ENCODE data around the gene MROH9.

Gene MROH9

GRCh38 chr1:171107262-171107940 is 172.1 kb downstream of the MROH9 start:
- TF ChIP-seq, protein P1, sequence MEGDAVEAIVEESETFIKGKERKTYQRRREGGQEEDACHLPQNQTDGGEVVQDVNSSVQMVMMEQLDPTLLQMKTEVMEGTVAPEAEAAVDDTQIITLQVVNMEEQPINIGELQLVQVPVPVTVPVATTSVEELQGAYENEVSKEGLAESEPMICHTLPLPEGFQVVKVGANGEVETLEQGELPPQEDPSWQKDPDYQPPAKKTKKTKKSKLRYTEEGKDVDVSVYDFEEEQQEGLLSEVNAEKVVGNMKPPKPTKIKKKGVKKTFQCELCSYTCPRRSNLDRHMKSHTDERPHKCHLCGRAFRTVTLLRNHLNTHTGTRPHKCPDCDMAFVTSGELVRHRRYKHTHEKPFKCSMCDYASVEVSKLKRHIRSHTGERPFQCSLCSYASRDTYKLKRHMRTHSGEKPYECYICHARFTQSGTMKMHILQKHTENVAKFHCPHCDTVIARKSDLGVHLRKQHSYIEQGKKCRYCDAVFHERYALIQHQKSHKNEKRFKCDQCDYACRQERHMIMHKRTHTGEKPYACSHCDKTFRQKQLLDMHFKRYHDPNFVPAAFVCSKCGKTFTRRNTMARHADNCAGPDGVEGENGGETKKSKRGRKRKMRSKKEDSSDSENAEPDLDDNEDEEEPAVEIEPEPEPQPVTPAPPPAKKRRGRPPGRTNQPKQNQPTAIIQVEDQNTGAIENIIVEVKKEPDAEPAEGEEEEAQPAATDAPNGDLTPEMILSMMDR (IDR thresholded peaks at IDR 0.05; ENCODE audit: borderline replicate concordance, control extremely low read depth, extremely low read depth, insufficient read depth, missing control alignments), result no peak
- in situ Hi-C loops (cut with MboI; ENCODE audit: low sequenced_read_pairs, unreplicated experiment), result no loop called here
- DNase-seq (ENCODE audit: low spot score), result no peak

DNA sequence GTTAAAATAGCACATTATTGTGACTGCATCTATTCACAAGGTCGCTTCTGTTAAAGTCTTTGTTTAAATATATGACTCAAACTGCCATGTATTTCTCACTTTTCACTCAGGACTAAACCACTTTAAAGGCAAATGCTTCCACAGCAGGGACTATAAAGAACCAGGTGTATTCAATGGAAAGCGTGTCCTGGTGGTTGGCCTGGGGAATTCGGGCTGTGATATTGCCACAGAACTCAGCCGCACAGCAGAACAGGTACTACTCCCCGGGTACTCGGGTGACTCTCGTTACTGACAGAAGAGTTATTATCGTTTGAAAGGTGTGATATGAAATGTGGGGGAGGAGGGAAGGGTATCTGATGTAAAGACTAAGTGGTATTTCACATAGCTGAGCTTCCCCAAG is 172.6 kb downstream of the MROH9 start:
- TF ChIP-seq, protein P1 (IDR thresholded peaks at IDR 0.05; ENCODE audit: borderline replicate concordance, control extremely low read depth, extremely low read depth, insufficient read depth, missing control alignments), result no peak
- in situ Hi-C loops (cut with MboI; ENCODE audit: low sequenced_read_pairs, unreplicated experiment), result no loop called here
- DNase-seq (ENCODE audit: low spot score), result no peak

DNA sequence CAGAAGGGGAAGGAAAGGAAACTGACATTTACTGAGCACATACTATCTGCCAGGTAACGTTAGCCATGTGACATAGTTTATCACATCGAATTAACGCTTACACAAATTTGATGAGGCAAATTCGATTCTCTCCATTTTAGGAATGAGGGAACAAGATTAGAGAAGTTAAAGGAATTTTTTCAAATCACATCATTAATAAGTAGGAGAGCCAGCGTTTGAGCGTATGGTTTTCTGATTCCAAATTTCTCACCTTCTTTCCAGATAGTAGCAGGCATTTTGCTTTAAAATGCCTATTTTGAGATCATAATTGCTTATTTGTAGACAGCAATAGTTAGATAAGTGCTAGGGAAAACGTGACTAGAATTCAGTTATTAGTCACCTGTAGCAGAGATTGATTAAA is 174.6 kb downstream of the MROH9 start:
- in situ Hi-C loops (cut with MboI; ENCODE audit: low sequenced_read_pairs, unreplicated experiment), result no loop called here
- DNase-seq (ENCODE audit: low spot score), result no peak
- TF ChIP-seq, protein P1 (IDR thresholded peaks at IDR 0.05; ENCODE audit: borderline replicate concordance, control extremely low read depth, extremely low read depth, insufficient read depth, missing control alignments), result no peak

- TF ChIP-seq, protein P1 (IDR thresholded peaks at IDR 0.05; ENCODE audit: borderline replicate concordance, control extremely low read depth, extremely low read depth, insufficient read depth, missing control alignments), result no peak
- no peak for DNase-seq (ENCODE audit: low spot score)
- in situ Hi-C loops (cut with MboI; ENCODE audit: low sequenced_read_pairs, unreplicated experiment), result no loop called here
These were observed 175.4 kb downstream of the MROH9 start for GRCh38 chr1:171110621-171111326.

DNA sequence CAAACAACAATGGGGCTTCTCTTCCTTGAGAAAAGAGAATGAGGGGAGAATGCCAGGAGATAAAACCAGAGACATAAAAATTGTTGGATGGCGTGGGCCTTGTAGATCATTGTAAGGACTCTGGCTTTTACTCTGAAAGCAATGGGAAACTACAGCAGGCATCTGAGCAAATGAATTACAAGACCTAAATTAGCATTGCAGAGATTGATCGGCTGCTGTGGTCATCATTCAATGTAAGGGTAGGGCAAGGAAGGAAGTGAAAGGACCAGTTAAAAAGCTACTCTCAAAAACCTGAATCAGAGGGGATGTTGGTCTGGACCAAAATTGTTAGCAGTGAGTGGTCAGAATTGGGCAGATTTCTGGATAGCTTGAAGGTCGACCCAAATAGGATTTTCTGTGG is 176.8 kb downstream of the MROH9 start:
- no peak for DNase-seq (ENCODE audit: low spot score)
- in situ Hi-C loops (cut with MboI; ENCODE audit: low sequenced_read_pairs, unreplicated experiment), result no loop called here

GRCh38 chr1:171113382-171113781 is 178.0 kb downstream of the MROH9 start:
- TF ChIP-seq, protein P1 (IDR thresholded peaks at IDR 0.05; ENCODE audit: borderline replicate concordance, control extremely low read depth, extremely low read depth, insufficient read depth, missing control alignments), result no peak
- in situ Hi-C loops (cut with MboI; ENCODE audit: low sequenced_read_pairs, unreplicated experiment), result no loop called here

More for the DNA sequence above, 176.8 kb downstream of the MROH9 start:
- TF ChIP-seq, protein P1 (IDR thresholded peaks at IDR 0.05; ENCODE audit: borderline replicate concordance, control extremely low read depth, extremely low read depth, insufficient read depth, missing control alignments), result no peak

More at GRCh38 chr1:171113382-171113781, 178.0 kb downstream of the MROH9 start:
- no peak for DNase-seq (ENCODE audit: low spot score)
